Measurements from ENCODE around the gene TMED8.
"Not testable (repeated sequence)": the region's sequence is repeated elsewhere in the genome, so short reads cannot be mapped to it uniquely, and the experiment has no call there.

Gene TMED8

GRCh38 chr14:77320238-77320935 is 56.5 kb downstream of the TMED8 start, which contains the start of gene POMT2:
Gene POMT2, minus strand, starts transcription at chr14:77320883. Its CDS starts 202 bp downstream, at chr14:77320681.
- DNase-seq = peak; percentile 88

- no peak for DNase-seq
These were observed 57.5 kb downstream of the TMED8 start for GRCh38 chr14:77319422-77319821.

GRCh38 chr14:77318756-77319155 is 58.1 kb downstream of the TMED8 start:
- DNase-seq = not testable (repeated sequence)

DNA sequence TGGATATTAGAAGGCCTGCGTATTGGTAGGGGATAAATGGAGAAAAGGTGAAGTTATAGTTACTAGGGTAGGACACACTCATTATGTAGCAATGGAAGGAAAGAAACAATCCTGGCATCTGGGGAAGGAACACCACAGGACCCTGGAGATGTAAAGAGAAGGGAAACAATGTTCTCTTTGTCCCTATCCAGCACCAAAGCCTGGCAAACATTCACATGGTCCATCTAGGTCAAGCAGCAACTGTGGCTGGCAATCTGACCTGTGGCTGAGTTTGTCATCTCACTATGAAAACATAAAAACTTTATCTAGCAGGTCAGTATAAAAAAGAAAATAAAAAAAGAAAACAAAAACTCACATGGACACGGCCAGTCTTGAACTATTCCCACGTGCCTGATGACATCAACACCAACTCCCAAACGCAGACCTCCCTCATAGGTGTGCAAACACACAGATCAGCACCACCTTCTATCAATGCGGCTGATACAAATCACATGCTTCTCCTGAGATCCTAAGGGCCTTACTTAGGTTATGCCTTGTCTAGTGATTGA is 58.8 kb downstream of the TMED8 start:
- no peak for DNase-seq

DNA sequence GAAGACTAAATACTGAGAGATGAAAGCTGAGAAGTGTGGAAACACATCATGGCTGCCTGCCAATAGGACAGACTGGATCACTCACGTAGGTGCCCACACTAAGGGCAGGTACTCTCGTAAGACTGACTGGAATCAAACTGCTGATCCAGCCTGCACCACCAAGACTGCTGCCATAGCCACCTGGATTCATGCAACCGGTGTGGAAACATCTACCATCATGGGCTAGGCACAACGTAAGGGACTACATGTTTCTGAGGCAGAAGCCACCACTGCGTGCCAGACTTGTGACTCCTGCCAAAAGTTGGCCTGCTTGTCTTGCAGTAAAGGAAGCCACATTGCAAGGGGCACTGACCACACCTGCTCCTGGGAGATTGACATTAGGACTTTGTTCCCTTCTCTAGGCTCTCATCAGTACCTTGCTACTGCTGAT is 60.0 kb downstream of the TMED8 start:
- peak; percentile 52 for DNase-seq

DNA sequence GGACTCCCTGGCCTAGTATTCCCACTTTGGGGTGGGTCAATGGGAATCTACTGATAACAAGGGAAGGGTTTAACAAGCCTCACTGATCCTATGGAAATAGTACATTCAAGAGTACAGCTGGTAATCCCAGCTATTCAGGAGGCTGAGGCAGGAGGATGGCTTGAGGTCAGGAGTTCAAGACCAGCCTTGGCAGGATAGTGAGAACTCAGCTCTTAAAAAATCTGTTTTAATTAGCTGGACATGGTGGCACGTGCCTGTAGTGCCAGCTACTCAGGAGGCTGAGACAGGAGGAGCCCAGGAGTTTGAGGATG is 60.7 kb downstream of the TMED8 start:
- no peak for DNase-seq

GRCh38 chr14:77314539-77315457 is 62.1 kb downstream of the TMED8 start:
- no peak for DNase-seq

DNA sequence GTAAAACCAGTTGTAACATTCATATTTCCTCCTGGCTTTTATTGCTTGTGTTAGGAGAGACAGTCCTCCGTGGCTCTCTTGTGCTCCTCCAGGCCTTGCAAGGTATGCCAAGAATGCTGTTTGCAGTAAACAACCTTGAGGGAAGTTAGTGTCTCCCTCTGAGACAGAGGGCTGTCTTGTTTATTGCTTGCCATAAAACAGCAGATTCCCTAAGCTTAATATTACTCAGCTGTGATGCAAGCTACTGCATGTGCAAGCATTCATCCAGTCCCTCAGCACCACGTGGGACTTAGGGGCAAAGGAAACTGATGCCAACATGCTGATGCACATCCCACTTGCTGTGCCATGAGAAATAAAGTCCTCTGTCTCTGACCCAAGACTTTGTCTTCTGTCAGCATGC is 62.9 kb downstream of the TMED8 start:
- no peak for DNase-seq

DNA sequence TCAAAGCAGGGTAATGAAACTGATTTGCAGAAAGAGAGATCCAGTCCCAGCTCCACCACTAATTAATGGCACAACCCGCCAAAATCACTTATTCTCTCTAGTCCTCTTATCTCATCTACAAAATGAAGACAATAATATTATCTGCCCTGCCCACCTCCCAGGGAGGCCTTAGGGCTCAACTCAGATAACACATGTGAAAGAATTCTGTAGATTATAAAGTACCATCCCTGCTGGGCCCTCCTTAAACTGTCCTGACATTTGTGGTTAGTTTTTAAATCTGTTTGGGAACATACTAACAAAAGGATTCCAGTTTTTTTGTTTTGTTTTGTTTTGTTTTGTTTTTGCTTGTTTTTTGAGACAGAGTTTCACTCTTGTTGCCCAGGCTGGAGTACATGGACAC is 63.5 kb downstream of the TMED8 start:
- no peak for DNase-seq

DNA sequence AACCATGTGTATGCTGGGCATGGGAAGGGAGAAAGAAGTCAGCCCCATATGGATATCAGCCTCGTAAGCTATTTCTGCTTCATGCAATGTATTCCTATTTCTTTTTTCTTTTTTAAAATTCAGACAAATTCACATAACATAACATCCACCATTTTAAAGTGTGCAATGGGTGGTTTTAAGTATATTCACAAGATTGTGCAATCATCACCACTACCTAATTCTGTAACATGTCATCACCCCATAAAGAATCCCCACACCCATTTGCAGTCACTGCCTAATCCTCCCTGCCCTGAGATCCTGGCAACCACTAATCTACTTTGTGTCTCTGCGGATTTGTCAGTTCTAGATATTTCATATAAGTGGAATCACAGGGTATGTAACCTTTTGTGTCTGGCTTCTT is 65.7 kb downstream of the TMED8 start:
- DNase-seq = no peak

DNA sequence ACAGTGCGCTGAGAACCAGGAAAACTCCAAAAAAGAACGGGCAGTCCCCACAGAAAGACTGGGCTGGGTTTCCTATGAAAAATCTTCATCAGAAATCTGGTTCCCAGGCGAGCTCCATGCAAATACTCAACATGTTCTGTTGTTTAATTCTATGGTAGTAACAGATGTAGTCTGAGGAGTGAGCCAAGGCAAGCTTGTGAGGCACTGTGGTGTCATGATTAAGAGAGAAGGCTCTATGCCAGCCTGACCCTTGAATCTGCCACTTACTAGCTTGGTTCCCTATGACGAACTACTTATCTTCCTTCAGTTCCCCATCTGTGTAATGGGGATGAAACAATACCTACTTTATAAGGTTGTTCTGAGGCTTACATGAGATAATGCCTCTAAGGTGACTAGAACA is 66.9 kb downstream of the TMED8 start:
- DNase-seq = no peak

DNA sequence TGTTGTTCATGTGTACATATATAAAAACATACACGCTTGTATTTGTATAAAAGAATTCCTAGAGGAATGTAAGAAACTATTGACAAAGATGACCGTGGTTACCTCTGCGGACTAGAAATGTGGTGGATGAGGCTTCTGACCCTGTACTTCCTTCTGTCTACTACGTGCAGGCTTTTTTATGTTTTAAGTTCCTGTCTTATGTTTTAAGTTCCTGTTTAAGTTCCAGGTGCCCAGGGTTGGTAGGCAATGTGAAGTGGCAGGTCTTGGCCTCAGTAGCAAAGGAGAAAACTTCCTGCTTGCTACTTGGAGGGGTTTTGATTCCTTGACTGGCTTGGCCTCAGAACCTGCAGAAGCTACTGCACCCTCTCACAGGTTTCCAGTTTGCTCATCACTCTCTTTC is 67.8 kb downstream of the TMED8 start:
- DNase-seq = no peak

- DNase-seq = no peak
These were observed 69.9 kb downstream of the TMED8 start for GRCh38 chr14:77306851-77307496.

GRCh38 chr14:77306416-77306815 is 70.5 kb downstream of the TMED8 start:
- DNase-seq = no peak

- DNase-seq = no peak
These were observed 71.2 kb downstream of the TMED8 start for GRCh38 chr14:77305696-77306095.

GRCh38 chr14:77303417-77304156 is 73.3 kb downstream of the TMED8 start:
- DNase-seq = no peak

DNA sequence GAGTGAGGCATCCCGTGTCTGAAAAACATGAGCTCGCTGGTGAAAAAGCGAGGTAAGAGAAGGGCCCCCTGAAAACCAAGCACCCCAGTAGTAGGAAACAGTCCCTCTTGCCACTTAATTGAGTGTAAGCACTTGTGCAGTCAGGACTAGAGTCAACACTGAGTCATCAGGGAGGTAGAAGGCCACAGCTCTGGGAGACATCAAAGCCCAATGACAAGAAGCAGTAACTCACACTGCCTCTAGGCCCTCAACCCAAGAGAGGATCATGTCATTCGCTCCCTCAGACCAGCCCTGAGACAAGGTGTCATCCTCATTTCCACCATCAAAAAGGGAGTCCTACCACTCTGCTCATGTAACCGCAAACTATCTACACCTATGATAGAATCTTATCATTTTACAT is 74.0 kb downstream of the TMED8 start:
- DNase-seq = no peak

- peak; percentile 45 for DNase-seq
These were observed 75.8 kb downstream of the TMED8 start for GRCh38 chr14:77301103-77301502.

- no peak for DNase-seq
These were observed 77.1 kb downstream of the TMED8 start for GRCh38 chr14:77299771-77300170.

- DNase-seq = no peak
These were observed 80.0 kb downstream of the TMED8 start for GRCh38 chr14:77296906-77297305.

DNA sequence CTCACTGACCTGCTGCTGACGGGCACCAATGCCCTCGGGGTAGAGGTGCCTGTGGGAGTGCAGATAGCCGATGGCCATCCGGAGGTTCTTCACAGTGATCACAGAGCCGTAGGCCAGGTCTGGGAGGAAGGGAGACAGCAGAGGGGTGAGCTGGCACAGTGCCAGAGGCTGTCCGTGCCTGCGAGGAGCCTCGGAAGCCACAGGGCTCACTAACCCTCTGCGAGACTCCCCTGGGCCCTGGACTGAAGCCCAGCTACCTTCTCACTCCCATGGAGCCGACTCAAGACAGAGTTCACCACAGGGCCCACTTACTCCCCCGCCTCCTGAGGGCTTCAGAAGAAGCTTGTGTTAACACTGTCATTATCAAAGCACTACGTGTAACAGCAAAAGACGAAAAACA is 80.7 kb downstream of the TMED8 start:
- no peak for DNase-seq

DNA sequence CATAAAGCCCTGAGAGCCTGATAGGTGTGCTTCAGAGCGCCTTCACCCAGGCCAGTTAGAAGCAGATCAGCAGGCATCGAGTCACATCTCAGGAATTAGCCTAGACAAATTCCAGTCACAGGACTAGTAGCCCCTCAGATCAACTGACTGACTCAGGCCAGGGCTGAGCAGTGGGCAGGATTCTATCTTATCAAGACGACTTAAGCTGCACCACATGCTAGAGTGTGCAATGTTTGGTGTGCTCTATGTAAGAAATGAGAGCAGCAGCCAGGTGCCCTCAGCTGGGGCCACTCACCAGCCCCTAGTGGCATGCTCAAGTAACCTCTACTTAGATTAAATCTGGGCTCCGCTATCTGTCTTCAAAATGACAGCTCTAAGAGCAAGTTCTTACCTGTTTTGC is 86.2 kb downstream of the TMED8 start:
- DNase-seq = no peak

DNA sequence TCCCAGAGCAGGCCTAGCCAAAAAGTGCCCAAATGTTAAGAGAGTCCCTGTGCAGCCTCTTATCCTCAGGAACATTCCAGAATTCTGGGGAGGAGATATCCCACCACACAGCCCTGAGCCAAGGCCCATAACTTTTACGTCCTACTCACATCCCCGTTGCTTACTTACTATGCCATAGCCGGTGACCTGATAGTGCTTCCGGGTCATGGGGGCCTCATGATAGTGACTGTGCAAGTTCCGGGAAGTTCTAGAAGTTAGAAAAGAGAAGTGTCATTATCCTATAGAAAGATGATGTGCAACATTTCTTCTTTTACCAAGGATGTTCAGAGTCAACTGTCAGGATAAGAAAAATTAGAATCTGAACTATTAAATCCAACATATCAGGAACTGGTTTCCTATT is 90.3 kb downstream of the TMED8 start:
- no peak for DNase-seq
